Right forelimb (tissue), 1 donor: ENCODE measurements around the gene APOC3.

ENCODE experiments used
- DNase-seq: peaks from one replicate; pipeline ENCODE4 v3.0.0-alpha.2; 2018

APOC3 gene

DNA sequence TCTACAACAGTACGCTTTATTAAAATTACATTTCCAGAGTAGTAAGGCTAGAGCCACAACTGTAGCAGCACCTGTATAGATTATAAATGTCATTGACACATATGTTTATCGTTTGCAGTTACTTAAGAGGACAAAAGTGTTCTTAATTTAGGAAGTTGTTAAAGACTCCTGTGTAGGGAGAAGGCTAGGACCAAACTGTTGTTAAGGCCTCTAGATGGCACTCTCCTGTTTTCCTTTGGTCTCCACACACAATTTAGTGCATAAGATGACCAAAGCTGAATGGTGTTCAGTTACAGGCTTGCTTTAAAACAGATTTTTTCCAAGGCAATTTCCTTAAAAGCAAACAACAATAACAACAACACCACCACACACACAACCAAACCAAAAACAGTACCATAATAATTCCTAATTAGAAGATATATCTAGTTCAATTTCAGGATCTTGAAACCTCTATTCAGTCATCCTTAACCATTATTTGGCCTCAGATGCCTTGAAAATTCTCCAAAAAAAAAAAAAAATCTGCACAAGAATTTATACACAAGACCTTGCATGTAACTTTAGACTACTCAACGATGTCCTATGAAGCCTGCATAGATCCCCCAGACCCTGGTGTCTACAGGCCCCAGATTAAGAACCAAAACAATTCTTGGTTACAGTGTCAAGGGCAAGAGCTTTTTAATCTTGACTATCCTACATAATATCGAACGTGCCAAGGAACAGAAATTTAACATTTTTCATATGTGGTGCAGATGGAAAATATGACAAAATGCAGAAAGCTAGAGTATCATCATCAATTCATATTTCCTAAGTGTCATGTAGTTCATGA lies 50.3 kb downstream of the APOC3 start:
- no peak for DNase-seq

DNA sequence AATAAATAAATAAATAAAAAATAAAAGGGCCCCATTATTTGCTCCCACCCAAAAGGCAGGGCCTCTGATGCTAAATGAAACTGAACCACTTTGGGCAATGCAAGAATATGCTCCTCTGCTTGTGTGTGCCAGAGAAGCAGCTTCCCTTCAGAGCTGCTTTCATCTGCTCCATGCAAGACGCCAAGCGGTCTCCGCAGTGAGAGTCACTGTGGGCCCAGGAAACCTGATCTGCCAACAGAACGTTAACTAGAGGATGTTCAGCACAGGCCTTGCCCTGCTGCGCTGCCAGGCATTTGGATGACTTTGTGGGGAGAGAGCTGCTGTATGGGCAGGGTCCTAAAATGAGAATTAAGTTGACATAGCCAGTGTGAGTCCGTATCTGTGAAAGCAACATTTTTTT lies 51.4 kb downstream of the APOC3 start:
- DNase-seq, result no peak

DNA sequence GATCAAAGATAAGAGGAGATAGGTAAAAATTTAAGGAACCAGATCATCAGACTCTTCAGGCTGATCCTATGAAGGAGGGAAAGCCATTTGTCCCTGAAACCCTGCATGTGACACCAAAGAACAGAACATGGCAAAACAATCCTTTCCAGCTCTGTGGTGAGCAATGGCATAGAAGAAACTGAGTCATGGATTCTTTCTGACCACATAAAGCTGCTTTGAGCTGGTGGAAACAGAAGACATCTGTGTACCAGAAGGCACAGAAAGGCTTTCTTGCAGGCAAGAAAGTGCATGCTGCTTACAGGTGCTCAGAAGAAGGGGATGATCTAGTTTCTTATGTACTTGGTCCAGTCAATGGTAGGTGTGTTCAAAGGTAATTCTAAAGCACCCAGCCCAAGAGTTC lies 52.7 kb downstream of the APOC3 start:
- no peak for DNase-seq
